ES-I3 (cell line): ENCODE data around the gene AGBL5.

Experiments
- H3K36me3 ChIP-seq: 2 replicates; pipeline ENCODE4 v1.6.1; 2013; ENCODE audit warnings: mild to moderate bottlenecking, low read length, control low read depth, moderate library complexity; ENCODE audit not compliant: insufficient read depth
- H3K4me1 ChIP-seq: 2 replicates; pipeline ENCODE4 v1.6.1; 2013; ENCODE audit warnings: mild to moderate bottlenecking, control low read depth, low read length; ENCODE audit not compliant: insufficient read depth
- H3K9ac ChIP-seq: 2 replicates; pipeline ENCODE4 v1.6.1; 2013; ENCODE audit warnings: low read depth, mild to moderate bottlenecking, low read length, moderate library complexity
- H3K9me3 ChIP-seq: 2 replicates; pipeline ENCODE4 v1.6.1; 2013; ENCODE audit warnings: mild to moderate bottlenecking, low read length, moderate library complexity; ENCODE audit not compliant: control insufficient read depth, insufficient read depth

AGBL5 gene

DNA sequence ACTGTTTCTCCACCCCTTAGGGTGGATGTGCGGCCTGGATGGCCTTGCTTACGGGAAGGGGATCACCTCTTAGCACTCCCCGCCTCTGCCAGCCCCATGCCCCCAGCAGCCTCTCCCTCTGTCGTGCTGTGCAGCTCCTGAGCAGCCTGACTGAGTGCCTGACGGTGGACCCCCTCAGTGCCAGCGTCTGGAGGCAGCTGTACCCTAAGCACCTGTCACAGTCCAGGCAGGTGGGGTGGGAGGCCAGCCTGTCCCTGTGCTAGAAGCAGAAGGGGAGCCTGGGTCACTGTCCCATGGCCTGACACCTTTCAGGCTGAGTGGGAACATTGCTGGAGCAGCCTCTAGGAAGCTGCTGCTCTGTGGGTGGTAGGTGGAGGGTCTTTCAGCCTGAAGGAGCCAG, 13.5 kb upstream of the AGBL5 start:
- H3K4me1 ChIP-seq: no peaks in the 10 kb centered on the region
- H3K9me3 ChIP-seq: no peaks in the 10 kb centered on the region
- no peak overlapping the region for H3K9ac ChIP-seq
- H3K36me3 ChIP-seq: peaks cover 22% of the 10 kb centered on the region

DNA sequence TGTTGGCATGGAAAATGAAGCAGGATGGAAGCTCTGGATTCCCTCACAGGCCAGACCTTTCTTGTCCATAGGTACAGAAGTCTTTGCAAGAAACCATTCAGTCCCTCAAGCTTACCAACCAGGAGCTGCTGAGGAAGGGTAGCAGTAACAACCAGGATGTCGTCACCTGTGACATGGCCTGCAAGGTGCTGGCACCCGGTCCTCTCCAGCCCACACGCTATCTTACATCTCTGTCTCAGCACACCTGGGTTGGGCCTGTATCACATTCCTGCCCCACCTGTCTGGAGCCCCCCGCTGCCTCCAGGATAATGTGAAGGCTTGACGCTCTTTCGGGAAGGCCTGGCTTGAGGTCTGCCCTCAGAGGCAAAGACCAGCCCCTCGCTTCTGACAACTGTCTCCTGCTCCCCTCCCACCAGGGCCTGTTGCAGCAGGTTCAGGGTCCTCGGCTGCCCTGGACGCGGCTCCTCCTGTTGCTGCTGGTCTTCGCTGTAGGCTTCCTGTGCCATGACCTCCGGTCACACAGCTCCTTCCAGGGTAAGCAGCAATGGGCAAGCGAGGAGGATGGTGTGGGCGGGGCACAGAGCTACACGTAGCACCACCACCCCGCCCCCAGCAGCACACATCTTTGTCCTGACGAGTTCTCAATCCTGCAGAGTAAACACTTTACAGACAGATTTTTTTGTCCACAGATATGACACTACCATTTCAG, 12.7 kb upstream of the AGBL5 start:
- H3K4me1 ChIP-seq: no peaks in the 10 kb centered on the region
- H3K36me3 ChIP-seq: peaks cover 22% of the 10 kb centered on the region
- no peaks in the 10 kb centered on the region for H3K9me3 ChIP-seq
- H3K9ac ChIP-seq: no peak overlapping the region

DNA sequence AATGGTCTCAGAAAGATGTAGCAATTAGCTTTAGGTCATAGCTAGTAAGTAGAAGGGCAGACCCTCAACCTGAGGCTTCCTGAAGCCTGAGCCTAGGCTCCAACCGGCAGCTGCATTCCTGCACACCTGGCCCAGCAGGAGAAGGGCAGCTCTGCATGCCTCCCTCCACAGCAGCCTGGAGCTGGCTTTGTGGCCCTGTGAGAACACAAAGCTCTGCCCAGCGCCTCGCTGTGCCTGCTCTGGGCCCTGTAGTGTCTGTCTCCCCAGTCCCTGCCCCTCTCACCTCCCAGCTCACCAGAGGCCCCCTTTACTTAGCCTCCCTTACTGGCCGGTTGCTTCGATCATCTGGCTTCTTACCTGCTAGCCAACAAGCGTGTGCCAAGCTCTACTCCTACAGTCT, 12.0 kb upstream of the AGBL5 start:
- H3K9ac ChIP-seq: no peak overlapping the region
- H3K4me1 ChIP-seq: no peaks in the 10 kb centered on the region
- H3K9me3 ChIP-seq: no peaks in the 10 kb centered on the region
- H3K36me3 ChIP-seq: peaks cover 22% of the 10 kb centered on the region

DNA sequence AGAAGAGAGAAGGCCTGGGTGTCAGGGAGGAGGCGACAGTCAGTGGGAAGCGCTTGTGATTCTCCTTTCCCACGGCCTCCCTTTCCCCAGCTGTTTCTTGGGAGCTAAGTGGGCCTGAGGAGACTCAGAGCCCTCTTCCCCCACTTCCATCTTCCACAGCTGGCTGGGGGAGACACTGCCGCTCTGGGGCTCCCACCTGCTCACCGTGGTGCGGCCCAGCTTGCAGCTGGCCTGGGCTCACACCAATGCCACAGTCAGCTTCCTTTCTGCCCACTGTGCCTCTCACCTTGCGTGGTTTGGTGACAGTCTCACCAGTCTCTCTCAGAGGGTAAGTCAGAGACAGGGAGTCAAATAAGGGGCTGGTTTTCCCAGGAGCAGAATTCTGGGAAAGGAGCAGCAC, 11.6 kb upstream of the AGBL5 start:
- H3K9ac ChIP-seq: no peak overlapping the region
- no peaks in the 10 kb centered on the region for H3K9me3 ChIP-seq
- no peaks in the 10 kb centered on the region for H3K4me1 ChIP-seq
- H3K36me3 ChIP-seq: peaks cover 22% of the 10 kb centered on the region

DNA sequence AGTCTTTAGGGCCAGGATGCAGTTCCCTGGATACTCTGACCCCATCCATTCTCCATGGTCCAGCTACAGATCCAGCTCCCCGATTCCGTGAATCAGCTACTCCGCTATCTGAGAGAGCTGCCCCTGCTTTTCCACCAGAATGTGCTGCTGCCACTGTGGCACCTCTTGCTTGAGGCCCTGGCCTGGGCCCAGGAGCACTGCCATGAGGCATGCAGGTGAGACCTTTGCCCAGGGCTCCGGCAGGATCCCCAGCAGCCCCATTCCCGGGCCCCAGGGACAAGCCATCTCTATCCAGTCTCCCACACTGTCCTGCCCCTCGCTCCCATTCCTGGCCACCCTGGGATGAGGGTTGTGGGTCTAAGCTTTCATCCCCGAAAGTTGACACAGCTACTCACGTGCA, 11.2 kb upstream of the AGBL5 start:
- H3K9ac ChIP-seq: no peak overlapping the region
- no peaks in the 10 kb centered on the region for H3K9me3 ChIP-seq
- H3K36me3 ChIP-seq: peaks cover 22% of the 10 kb centered on the region
- H3K4me1 ChIP-seq: no peaks in the 10 kb centered on the region

DNA sequence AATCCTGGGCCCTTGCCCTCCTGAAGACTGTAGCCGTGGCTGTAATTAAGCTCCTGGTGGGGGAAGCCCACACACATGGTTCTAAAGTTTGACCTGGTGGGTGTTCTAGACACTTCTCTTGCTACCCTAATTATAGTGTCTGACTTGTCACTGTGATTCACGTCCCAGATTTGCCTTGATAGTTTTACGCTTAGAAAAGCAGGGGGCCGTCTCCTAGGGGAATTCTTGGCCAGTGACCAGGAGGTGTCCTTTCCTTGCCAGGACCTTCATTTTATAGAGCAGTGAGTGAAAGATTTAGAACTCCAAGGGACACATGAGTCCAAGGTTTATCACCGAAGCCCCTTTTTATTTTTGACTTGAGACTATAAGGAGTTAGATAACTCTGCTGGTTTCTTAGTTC, 9.7 kb upstream of the AGBL5 start:
- Histone ChIP-seq H3K9me3 (no peaks in the 10 kb centered on the region), H3K4me1 (no peaks in the 10 kb centered on the region), H3K9ac (no peak overlapping the region), H3K36me3 (peaks cover 13% of the 10 kb centered on the region)

DNA sequence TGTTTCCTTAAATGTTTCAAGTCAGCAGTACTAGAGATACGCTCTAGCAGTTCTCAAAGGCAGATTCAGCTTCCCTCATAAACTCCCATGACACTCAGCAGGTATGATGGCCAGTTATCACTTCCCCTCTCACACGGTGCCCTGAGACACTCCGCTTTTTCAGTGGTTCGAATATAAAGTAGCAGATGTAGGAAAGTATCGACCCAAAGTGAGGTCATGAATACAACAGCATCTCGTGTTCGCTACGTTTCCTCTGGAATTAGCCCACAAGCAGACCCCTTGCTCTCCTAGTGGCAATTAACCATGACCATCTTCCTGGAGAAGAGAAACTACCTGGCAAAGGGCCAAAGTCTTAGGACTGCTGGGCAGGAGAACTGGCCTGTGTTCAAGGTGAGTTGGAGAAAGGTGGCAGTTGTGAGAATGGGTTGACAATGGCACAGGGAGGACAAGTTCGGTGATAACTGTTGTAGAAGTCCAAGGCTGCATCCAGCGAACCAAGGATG, 9.3 kb upstream of the AGBL5 start:
- H3K36me3 ChIP-seq: peaks cover 11% of the 10 kb centered on the region
- no peaks in the 10 kb centered on the region for H3K9me3 ChIP-seq
- H3K4me1 ChIP-seq: no peaks in the 10 kb centered on the region
- no peak overlapping the region for H3K9ac ChIP-seq

DNA sequence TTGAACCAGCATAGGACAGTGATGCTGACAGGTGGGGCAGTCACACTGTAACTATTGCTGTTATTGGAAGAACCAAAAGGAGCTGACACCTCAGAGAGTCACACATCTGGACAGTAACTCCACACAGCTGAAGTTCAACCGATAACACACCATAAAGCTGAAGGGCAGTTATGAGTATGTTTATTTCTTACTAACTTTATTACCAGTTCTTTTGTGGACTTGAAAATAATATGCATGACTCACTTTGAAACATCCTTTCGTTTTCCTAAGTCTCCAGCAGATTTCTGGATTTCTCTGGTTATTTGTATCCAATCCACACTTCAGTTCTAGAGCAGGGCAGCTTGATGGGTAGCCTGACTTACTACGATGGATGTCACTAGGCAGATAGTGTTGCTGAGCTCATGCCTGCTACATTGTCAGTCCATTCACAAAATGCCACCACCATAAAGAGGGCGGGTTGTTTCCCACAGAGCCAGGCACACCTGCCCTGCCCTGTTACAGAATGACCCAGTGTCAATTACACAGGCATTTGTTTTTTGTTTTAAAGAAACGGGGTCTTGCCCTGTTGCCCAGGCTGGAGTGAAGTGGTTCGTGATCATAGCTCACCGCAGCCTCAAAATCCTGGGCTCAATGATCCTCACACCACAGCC, 8.4 kb upstream of the AGBL5 start:
- Histone ChIP-seq H3K4me1 (no peaks in the 10 kb centered on the region), H3K36me3 (peaks cover 6% of the 10 kb centered on the region; the same call in 1 of the 2 replicates), H3K9me3 (no peaks in the 10 kb centered on the region), H3K9ac (no peak overlapping the region)

DNA sequence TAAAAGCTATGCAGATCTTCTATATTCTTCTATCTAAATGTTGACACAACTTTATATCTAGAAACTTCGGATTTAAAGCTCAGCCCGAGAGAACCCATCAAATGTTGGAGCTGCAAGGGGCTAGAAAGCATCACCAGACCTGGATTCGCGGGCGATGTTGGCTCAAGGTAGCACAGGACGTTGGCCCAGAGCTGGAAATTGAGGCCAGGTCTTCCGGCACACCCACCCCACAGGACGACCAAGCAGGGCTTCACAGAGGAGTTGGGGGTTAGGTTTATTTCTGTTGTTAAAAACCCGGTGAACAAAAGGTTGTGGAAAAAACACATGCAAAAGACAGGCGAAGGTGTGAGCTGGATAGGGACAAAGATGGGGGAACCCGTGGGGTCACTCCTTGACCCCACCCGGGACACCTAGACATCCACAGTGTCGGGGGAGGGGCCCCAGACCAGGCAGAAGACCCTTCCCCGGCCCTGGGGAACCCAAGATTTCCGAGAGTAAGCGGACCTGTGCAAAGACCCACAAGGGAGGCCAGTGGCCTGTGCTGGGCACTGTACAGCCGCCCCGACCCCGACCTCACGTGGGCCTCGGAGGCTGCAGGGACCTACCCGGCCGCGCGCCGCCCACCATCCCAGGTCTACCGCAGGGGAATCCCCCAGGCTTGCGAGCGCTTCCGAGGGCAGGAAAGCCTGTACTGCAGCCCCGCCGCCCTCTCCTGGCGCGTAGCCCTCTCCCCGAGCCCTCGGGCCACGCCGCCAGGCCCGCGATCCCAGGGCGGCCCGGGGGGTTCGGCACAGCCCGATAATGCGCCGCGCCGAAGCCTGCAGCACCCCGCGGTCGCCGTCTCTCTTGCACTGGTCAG, 1.8 kb upstream of the AGBL5 start:
- Histone ChIP-seq H3K4me1 (no peaks in the 10 kb centered on the region), H3K9ac (peak overlapping the region; percentile 93), H3K36me3 (no peaks in the 10 kb centered on the region), H3K9me3 (no peaks in the 10 kb centered on the region)

DNA sequence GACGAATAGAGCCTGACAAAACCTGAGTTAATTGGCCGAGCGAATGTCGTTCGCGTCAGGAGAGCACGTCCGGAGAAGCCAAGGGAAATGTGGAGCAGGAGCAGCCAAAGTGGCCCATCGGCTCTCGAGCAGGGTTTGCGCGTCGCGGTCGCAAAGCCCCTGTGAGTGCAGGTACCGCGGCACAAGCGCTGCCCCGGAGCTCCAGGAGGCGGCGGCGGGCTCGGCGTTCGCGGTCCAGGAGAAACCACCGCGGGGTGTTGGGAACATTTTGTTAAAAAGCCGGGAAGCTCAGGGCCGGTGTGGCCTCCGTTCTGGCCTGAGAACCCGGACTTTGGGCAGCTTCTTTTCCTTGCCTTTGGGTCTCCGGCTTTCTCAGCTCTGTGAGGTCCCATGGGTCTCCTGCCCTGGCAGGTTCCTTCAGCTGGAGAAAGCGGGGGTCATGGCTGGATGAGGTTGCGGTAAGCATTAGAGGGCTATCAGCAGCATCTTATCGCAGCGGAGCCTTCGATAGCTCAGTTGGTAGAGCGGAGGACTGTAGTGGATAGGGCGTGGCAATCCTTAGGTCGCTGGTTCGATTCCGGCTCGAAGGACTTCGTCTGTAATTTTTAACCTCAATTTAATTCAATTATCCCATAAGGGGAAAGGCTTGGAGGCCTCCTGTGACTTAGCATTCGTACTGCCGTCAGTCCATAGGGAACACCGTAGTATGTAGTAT, 1.0 kb upstream of the AGBL5 start:
- Histone ChIP-seq H3K4me1 (no peaks in the 10 kb centered on the region), H3K36me3 (peaks cover 4% of the 10 kb centered on the region), H3K9ac (peak overlapping the region; percentile 93), H3K9me3 (no peaks in the 10 kb centered on the region)

DNA sequence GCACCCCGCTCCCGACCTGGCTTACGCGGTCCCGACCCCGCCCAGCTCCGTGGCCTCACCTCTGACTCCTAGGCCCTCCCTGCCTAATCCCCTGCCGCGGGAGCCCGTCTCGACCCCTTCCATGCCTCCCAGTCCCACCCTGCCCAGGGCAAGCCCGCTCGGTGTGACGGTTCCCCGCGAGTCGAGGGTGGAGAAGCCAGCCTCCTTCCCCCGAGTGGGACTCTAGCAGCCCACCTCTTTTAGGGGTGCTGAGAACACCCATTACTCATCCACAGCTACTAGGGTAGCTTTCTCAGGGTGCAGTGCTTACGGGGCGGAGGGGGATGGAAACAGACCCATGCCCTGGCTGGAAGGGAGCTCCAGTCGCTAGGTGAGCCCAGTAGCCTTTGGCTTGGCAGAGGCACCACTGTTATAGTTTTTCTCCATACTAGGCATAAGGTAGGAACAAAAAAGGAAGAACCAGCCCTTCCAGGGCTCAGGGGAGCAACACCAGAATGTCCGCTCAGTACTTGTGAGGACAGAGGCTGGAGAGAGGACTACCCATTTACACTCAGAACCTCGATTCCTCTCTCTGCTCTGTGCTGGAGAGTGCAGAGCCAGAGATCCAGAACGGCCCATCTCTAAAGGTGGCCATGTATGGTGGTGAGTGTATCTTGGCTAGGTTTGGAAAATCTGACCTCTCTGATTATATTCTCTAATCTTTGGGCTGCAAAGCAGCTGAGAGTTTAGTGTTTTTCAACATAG, 606 bp downstream of the AGBL5 start:
- Histone ChIP-seq H3K9me3 (no peaks in the 10 kb centered on the region), H3K4me1 (no peaks in the 10 kb centered on the region), H3K36me3 (peaks cover 6% of the 10 kb centered on the region), H3K9ac (peak overlapping the region; percentile 93)

DNA sequence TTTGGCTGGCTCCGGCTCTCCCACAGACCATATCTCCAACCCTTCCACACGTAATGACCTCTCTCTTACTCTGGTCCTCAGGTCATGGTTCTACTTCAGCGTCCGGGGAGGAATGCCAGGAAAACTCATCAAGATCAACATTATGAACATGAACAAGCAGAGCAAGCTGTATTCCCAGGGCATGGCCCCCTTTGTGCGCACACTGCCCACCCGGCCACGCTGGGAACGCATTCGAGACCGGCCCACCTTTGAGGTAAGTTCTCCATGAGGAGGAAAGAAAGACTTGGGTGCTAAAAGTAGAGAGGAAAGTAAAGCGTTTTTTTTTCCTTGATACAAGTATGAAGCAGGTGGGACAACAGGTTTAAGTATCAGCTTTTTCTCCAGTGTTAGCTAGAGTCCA, 1.9 kb downstream of the AGBL5 start:
- no peaks in the 10 kb centered on the region for H3K4me1 ChIP-seq
- H3K9me3 ChIP-seq: no peaks in the 10 kb centered on the region
- H3K36me3 ChIP-seq: peaks cover 6% of the 10 kb centered on the region
- no peak overlapping the region for H3K9ac ChIP-seq

DNA sequence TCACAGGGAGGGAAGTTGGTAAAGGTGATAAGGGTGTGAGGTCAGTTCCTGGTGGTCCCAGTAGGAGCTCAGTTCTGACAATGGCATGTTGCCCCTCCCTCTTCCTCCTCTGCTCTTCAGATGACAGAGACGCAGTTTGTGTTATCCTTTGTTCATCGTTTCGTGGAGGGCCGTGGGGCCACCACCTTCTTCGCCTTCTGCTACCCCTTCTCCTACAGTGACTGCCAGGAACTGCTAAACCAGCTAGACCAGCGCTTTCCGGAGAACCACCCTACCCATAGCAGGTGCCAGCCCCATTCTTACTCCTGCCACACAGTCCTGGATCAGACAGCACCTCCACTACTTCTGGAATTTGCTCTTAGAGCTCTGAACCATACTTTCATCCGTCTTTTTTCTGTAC, 2.3 kb downstream of the AGBL5 start:
- Histone ChIP-seq H3K9ac (no peak overlapping the region), H3K9me3 (no peaks in the 10 kb centered on the region), H3K4me1 (no peaks in the 10 kb centered on the region), H3K36me3 (peaks cover 6% of the 10 kb centered on the region)

DNA sequence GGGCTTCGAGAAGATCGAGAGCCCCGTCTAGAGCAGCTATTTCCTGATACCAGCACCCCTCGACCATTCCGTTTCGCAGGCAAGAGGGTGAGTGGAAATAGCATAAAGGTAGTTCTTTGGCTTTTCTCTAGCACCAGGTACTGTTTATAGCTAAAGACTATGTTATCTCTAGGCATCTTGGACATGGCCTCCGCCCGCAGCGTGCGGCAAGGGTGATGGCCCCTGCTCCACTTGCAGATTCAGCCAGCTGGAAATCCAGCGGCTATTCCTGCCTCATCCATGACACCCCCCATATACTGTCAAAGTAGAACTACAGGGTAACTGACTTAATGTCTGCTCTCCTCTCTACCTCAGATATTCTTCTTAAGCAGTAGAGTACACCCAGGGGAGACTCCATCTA, 3.3 kb downstream of the AGBL5 start:
- Histone ChIP-seq H3K9ac (no peak overlapping the region), H3K4me1 (no peaks in the 10 kb centered on the region), H3K36me3 (peaks cover 6% of the 10 kb centered on the region), H3K9me3 (no peaks in the 10 kb centered on the region)
